GM12891 (cell line): ENCODE measurements around the gene RPP14.

Experiments used
- POLR2A ChIP-seq: IDR thresholded peaks from 2 replicates; pipeline ENCODE4 v1.6.1; 2011; ENCODE audit warnings: low read depth, low read length, control low read depth
- POLR2AphosphoS5 ChIP-seq: IDR thresholded peaks from 2 replicates; pipeline ENCODE4 v1.6.1; 2011; ENCODE audit warnings: low read depth, low read length, control low read depth
- POU2F2 ChIP-seq: IDR thresholded peaks from 2 replicates; pipeline ENCODE4 v1.6.1; 2011; ENCODE audit warnings: low read depth, mild to moderate bottlenecking, control low read depth, low read length, moderate library complexity
- SPI1 ChIP-seq: IDR thresholded peaks from 2 replicates; pipeline ENCODE4 v1.6.1; 2011; ENCODE audit warnings: low read depth, low read length, control low read depth
- TAF1 ChIP-seq: IDR thresholded peaks from 2 replicates; pipeline ENCODE4 v1.6.1; 2011; ENCODE audit warnings: low read depth, low read length, control low read depth

DNA sequence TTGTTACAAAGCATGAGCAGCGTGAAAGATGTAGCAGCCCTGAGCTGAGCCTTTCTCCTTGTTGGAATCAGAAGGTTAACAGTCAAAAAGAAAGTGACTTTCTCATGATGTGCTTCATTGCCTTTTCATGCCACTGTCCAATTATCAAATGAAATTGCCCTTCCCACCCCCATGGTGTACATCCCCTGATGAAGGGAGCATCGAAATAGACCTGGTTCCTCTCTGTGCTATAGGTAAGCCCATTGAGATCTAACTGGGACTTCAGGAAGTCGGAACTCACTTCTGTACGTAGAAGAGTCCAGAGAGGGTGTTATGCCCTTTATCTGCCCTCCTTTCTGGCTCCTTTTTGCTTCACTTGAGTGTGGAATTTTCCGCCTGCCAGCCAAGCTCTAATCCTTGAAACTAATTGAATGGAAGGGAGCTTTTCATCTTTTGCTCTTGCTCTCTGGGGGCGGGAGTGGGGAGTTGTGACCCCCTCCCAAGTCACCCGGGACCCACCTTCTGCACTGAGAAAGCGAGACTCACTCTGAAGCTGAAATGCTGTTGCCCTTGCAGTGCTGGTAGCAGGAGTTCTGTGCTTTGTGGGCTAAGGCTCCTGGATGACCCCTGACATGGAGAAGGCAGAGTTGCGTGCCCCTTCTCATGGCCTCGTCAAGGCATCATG is 47.5 kb upstream of the RPP14 start:
- TF ChIP-seq POLR2A: no peak
- no peak for TF ChIP-seq POLR2AphosphoS5
- TF ChIP-seq TAF1: no peak
- TF ChIP-seq SPI1: no peak
- no peak for TF ChIP-seq POU2F2
